Thymus (tissue), 11 donors: ENCODE results near the gene ADGRG7. TPM values are rescaled to one million over a fixed set of nuclear protein-coding genes. Genes with fewer than 3 reads are reported as not detected.

Experiments
- DNase-seq, 9 donors: peaks; one replicate each; pipeline ENCODE4 v3.0.0-alpha.2; 2013; ENCODE audit warnings: low spot score in 9 of 9, low read depth in 6 of 9, missing footprints in 1 of 9
- H3K27ac ChIP-seq, 2 donors: one replicate each; pipeline ENCODE4 v1.5.1; 2013; ENCODE audit warnings: control low read depth in 1 of 2, low read depth in 1 of 2, low read length in 1 of 2, mild to moderate bottlenecking in 1 of 2, moderate library complexity in 1 of 2
- H3K27me3 ChIP-seq, 2 donors: one replicate each; pipeline ENCODE4 v1.5.1; 2013; ENCODE audit warnings: low read length in 1 of 2; ENCODE audit not compliant: control insufficient read depth in 2 of 2, insufficient read depth in 1 of 2
- H3K36me3 ChIP-seq, 2 donors: one replicate each; pipeline ENCODE4 v1.5.1; 2013; ENCODE audit warnings: low read length in 1 of 2, mild to moderate bottlenecking in 1 of 2, moderate library complexity in 1 of 2; ENCODE audit not compliant: control insufficient read depth in 2 of 2, insufficient read depth in 2 of 2
- H3K4me1 ChIP-seq, 2 donors: one replicate each; pipeline ENCODE4 v1.5.1; 2013; ENCODE audit warnings: low read length in 2 of 2; ENCODE audit not compliant: control insufficient read depth in 2 of 2, insufficient read depth in 2 of 2
- H3K4me3 ChIP-seq, 2 donors: one replicate each; pipeline ENCODE4 v1.5.1; 2013; ENCODE audit warnings: low read length in 2 of 2, control low read depth in 1 of 2, mild to moderate bottlenecking in 1 of 2
- H3K9me3 ChIP-seq, 2 donors: one replicate each; pipeline ENCODE4 v1.5.1; 2013; ENCODE audit warnings: low read length in 1 of 2, mild to moderate bottlenecking in 1 of 2; ENCODE audit not compliant: control insufficient read depth in 2 of 2, insufficient read depth in 1 of 2
- WGBS: extraction: QIAGEN DNeasy Blood & Tissue Kit; methylation state at CpG from one replicate; pipeline ENCODE4 v1.1.7; 2013; 5-methylcytosine and 5-hydroxymethylcytosine counted together
- polyA plus RNA-seq: library from polyadenylated mRNA; stranded (reverse); fragments of 200-250 nt; gene quantifications from one replicate; pipeline ENCODE4 v1.2.3, GENCODE V29; 2013
- total RNA-seq: library from RNA; stranded (reverse); fragments of 120-200 nt; gene quantifications from one replicate; pipeline ENCODE4 v1.2.4, GENCODE V29; 2013
- donor health status: healthy.

Gene ADGRG7
- total and polyA plus RNA-seq, 2 donors: 0.14 to 0.50 TPM

DNA sequence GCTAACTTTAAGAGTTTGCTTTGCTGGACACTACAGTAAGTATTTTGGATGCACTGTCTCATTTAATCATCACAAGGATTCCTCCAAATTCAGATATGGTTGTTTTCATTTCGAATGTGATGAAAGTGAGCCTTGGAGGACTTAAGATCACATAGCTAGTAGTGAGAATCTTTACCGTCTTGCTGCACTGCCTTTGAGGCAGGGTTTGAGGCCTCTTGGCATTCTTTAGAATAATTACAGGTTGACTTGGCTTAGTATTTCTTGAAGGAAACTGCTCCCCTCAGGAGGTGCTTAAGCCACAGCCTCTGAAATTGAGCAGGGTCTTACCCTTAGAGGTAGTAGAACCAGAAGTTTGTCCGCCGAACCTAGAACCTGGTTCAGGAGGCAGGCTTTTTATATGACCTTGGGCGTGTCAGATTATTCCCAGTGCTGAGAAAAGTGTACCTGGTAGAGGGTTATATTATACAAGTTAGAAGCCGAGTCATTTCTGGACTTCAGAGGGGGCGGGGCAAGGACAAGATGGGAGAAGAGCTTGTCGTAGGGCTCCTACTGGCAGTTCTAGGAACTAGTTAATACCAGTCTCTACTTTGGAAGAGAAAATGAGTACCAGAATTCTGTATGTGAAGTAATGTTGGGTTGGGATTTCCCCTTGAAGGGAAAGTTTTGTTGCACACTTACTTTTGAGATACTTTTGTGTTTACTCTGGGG is 101.0 kb downstream of the ADGRG7 start:
- peaks cover 9 to 10% of the 10 kb centered on the region in 2 donors for H3K4me1 ChIP-seq
- H3K27me3 ChIP-seq: peaks cover 0 to 3% of the 10 kb centered on the region in 2 donors
- H3K9me3 ChIP-seq: no peaks in the 10 kb centered on the region
- peaks cover 8 to 23% of the 10 kb centered on the region in 2 donors for H3K36me3 ChIP-seq
- peak in 7 of 9 donors; percentile 4 to 59 (median 16) for DNase-seq
- whole genome bisulfite sequencing: 38% methylated on average over 8 of the region's 8 CpGs
- H3K27ac ChIP-seq: peak overlapping the region; percentile 65 to 87
- H3K4me3 ChIP-seq: peak overlapping the region; percentile 74 to 98

- H3K4me1 ChIP-seq: peaks cover 7 to 9% of the 10 kb centered on the region in 2 donors
- H3K27ac ChIP-seq: no peak overlapping the region
- H3K27me3 ChIP-seq: no peaks in the 10 kb centered on the region
- no peak for DNase-seq
- no peak overlapping the region for H3K4me3 ChIP-seq
- peaks cover 13 to 43% of the 10 kb centered on the region in 2 donors for H3K36me3 ChIP-seq
- H3K9me3 ChIP-seq: no peaks in the 10 kb centered on the region
Measured at GRCh38 chr3:100715176-100715575, 105.8 kb downstream of the ADGRG7 start.

DNA sequence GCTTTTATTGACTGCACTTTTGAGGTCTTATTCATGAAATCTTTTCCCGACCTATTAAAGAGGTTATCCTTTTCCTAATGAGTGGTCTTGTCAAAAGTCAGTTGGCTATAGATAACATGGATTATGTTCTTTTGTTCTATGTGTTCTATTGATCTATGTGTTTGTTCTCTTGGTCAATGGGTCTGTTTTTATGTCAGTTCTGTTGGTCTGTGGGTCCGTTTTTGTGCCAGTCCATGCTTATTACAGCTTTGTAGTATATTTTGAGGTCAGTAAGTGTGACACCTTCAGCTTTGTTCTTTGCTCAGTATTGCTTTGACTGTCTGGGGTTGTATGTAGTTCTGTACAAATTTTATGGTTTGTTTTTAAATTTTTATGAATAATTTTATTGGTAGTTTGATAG is 107.7 kb downstream of the ADGRG7 start:
- H3K36me3 ChIP-seq: peaks cover 16 to 50% of the 10 kb centered on the region in 2 donors
- no peak overlapping the region for H3K4me3 ChIP-seq
- no peaks in the 10 kb centered on the region for H3K27me3 ChIP-seq
- H3K4me1 ChIP-seq: no peaks in the 10 kb centered on the region
- no peak for DNase-seq
- no peaks in the 10 kb centered on the region for H3K9me3 ChIP-seq
- 94% methylated on average over 2 of the region's 2 CpGs for WGBS
- no peak overlapping the region for H3K27ac ChIP-seq

- Histone ChIP-seq H3K27me3 (no peaks in the 10 kb centered on the region), H3K4me1 (no peaks in the 10 kb centered on the region), H3K27ac (no peak overlapping the region), H3K4me3 (no peak overlapping the region), H3K36me3 (peaks cover 16 to 49% of the 10 kb centered on the region in 2 donors), H3K9me3 (no peaks in the 10 kb centered on the region)
- 97% methylated on average over 4 of the region's 4 CpGs for WGBS
- DNase-seq: no peak
Measured at GRCh38 chr3:100717637-100718487, 108.5 kb downstream of the ADGRG7 start.

- no peaks in the 10 kb centered on the region for H3K4me1 ChIP-seq
- no peak overlapping the region for H3K4me3 ChIP-seq
- 95% methylated on average over 1 of the region's 1 CpG for WGBS
- DNase-seq: no peak
- H3K27me3 ChIP-seq: no peaks in the 10 kb centered on the region
- peaks cover 15 to 48% of the 10 kb centered on the region in 2 donors for H3K36me3 ChIP-seq
- H3K9me3 ChIP-seq: no peaks in the 10 kb centered on the region
- no peak overlapping the region for H3K27ac ChIP-seq
Measured at GRCh38 chr3:100719136-100719535, 109.7 kb downstream of the ADGRG7 start.

DNA sequence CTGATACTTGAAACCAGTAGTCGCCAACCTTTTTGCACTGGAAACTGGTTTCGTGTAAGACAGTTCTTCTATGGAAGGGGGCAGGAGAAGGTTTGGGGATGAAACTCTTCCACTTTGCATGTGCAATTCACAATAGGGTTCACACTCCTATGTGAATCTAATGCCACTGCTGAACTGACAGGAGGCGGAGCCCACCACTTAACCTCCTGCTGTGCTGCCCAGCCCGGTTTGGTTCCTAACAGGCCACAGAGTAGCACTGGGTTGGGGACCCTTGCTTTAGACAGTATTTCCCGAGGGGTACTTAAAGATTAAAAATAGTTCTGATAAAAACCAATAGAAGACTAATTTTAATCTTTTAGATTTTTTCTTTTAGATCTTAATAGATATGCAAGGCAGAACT is 111.0 kb downstream of the ADGRG7 start:
- Histone ChIP-seq H3K4me1 (no peaks in the 10 kb centered on the region), H3K9me3 (no peaks in the 10 kb centered on the region), H3K4me3 (no peak overlapping the region), H3K27me3 (no peaks in the 10 kb centered on the region), H3K36me3 (peaks cover 9 to 37% of the 10 kb centered on the region in 2 donors), H3K27ac (no peak overlapping the region)
- WGBS: 98% methylated on average over 5 of the region's 5 CpGs
- DNase-seq: no peak

- DNase-seq: no peak
- Histone ChIP-seq H3K4me3 (no peak overlapping the region), H3K27me3 (no peaks in the 10 kb centered on the region), H3K36me3 (peaks cover 6 to 46% of the 10 kb centered on the region in 2 donors), H3K4me1 (no peaks in the 10 kb centered on the region), H3K9me3 (no peaks in the 10 kb centered on the region), H3K27ac (no peak overlapping the region)
- 98% methylated on average over 3 of the region's 3 CpGs for WGBS
Measured at GRCh38 chr3:100725935-100726513, 116.6 kb downstream of the ADGRG7 start.

- WGBS: 95% methylated on average over 1 of the region's 1 CpG
- Histone ChIP-seq H3K36me3 (peaks cover 6 to 42% of the 10 kb centered on the region in 2 donors), H3K4me1 (no peaks in the 10 kb centered on the region), H3K27ac (no peak overlapping the region), H3K27me3 (no peaks in the 10 kb centered on the region), H3K4me3 (no peak overlapping the region), H3K9me3 (no peaks in the 10 kb centered on the region)
- no peak for DNase-seq
Measured at GRCh38 chr3:100726706-100727105, 117.3 kb downstream of the ADGRG7 start.

GRCh38 chr3:100730524-100730923 is 121.1 kb downstream of the ADGRG7 start:
- Histone ChIP-seq H3K27ac (no peak overlapping the region), H3K4me1 (no peaks in the 10 kb centered on the region), H3K27me3 (no peaks in the 10 kb centered on the region), H3K36me3 (peaks cover 6 to 53% of the 10 kb centered on the region in 2 donors), H3K4me3 (no peak overlapping the region), H3K9me3 (no peaks in the 10 kb centered on the region)
- no peak for DNase-seq
- 95% methylated on average over 3 of the region's 3 CpGs for WGBS
